Measurements from ENCODE around the gene CTXN2. TPM values are rescaled to one million over a fixed set of nuclear protein-coding genes. Genes with fewer than 3 reads are reported as not detected.

CTXN2 gene
- total and polyA plus RNA-seq, 9 of the 15 experiments (the other 6 are each of a cell fraction or from before 2014, with no cell fraction given) = not detected

GRCh38 chr15:48242535-48242934 is 51.1 kb downstream of the CTXN2 start:
- in situ Hi-C loops (cut with MboI) = no loop called here
- BruUV-seq (replicated peaks) = no TSS peak
- WGBS (ENCODE audit: insufficient coverage, low coverage, missing lambda C conversion rate) = 0% methylated on average over 4 of the region's 4 CpGs

More at GRCh38 chr15:48242535-48242934, 51.1 kb downstream of the CTXN2 start:
- no peaks in the 10 kb centered on the region for H3K9me3 ChIP-seq (replicated peaks; ENCODE audit: control insufficient read depth, insufficient read depth, low read depth, low read length)
- ATAC-seq (no peak), DNase-seq (ENCODE audit: extremely low read depth in 1 of 4, low spot score in 3 of 4) (no peak), FAIRE-seq (no peak)
- no peak overlapping the region for H3K27ac ChIP-seq (ENCODE audit: extremely low read depth, low read depth, low read length)
- no peak overlapping the region for H3K4me2 ChIP-seq (ENCODE audit: insufficient read depth, low read length)
- ChIA-PET POLR2A (no interaction called here), CTCF (ENCODE audit: low intra/inter-chr PET ratio) (no interaction called here)
- intact Hi-C loops (cut with micrococcal nuclease) = no loop called here
- no peaks in the 10 kb centered on the region for H3K36me3 ChIP-seq (ENCODE audit: control insufficient read depth, insufficient read depth, low read length)
- H3K4me1 ChIP-seq (replicated peaks in 1 of 2; ENCODE audit: control insufficient read depth in 2 of 2, insufficient read depth in 2 of 2, low read length in 2 of 2) = no peaks in the 10 kb centered on the region
- peaks cover 0 to 3% of the 10 kb centered on the region in 2 experiments; a peak in 1 of 5 replicates for H3K27me3 ChIP-seq (ENCODE audit: control insufficient read depth in 2 of 2, insufficient read depth in 2 of 2, low read length in 2 of 2)
- no peak overlapping the region for H2AFZ ChIP-seq (ENCODE audit: low read depth, low read length)
- H3K9me1 ChIP-seq (ENCODE audit: control insufficient read depth, insufficient read depth, low read length) = no peaks in the 10 kb centered on the region
- TF ChIP-seq ZC3H8 (IDR thresholded peaks at IDR 0.05) = no peak
- TF ChIP-seq ZNF143 (CRISPR knock-in tag; IDR thresholded peaks at IDR 0.05) = no peak
- TF ChIP-seq CEBPG (CRISPR knock-in tag; IDR thresholded peaks at IDR 0.05) = no peak
- TF ChIP-seq CEBPG (tag; conservative IDR thresholded peaks at IDR 0.05 in 1 of 2, IDR thresholded peaks at IDR 0.05 in 1 of 2) = no peak
- TF ChIP-seq ZBTB26 (CRISPR knock-in tag; IDR thresholded peaks at IDR 0.05) = no peak
- no peak for TF ChIP-seq SMARCA4 (IDR thresholded peaks at IDR 0.05)
- TF ChIP-seq THRAP3 (IDR thresholded peaks at IDR 0.05; ENCODE audit: borderline replicate concordance) = no peak
- no peak for TF ChIP-seq TEAD1 (CRISPR knock-in tag; IDR thresholded peaks at IDR 0.05)
- no peak for TF ChIP-seq HES1 (IDR thresholded peaks at IDR 0.05; ENCODE audit: low read depth)
- TF ChIP-seq MAFK (IDR thresholded peaks at IDR 0.05; ENCODE audit: low read length) = no peak
- no peak for TF ChIP-seq MAFG (tag; conservative IDR thresholded peaks at IDR 0.05)
- TF ChIP-seq FOXM1 (IDR thresholded peaks at IDR 0.05; ENCODE audit: low read depth) = no peak
- TF ChIP-seq FOXM1 (CRISPR knock-in tag; IDR thresholded peaks at IDR 0.05; ENCODE audit: low read depth) = no peak
- TF ChIP-seq HMG20A (CRISPR knock-in tag; conservative IDR thresholded peaks at IDR 0.05) = no peak
- H3K4me3 ChIP-seq = no peak overlapping the region
- no peaks in the 10 kb centered on the region for H3K79me2 ChIP-seq (ENCODE audit: control insufficient read depth, insufficient read depth, low read length)
- H3K9ac ChIP-seq (ENCODE audit: insufficient read depth in 1 of 2, low read depth in 2 of 2, low read length in 2 of 2) = no peak overlapping the region
- no peaks in the 10 kb centered on the region for H4K20me1 ChIP-seq (replicated peaks; ENCODE audit: control insufficient read depth, insufficient read depth, low read length)

All from K562 (cell line).